ENCODE data around the gene ZNF385B. TPM values are rescaled to one million over a fixed set of nuclear protein-coding genes. Genes with fewer than 3 reads are reported as not detected.

The ZNF385B gene
- total RNA-seq, 1 donor from 2014 or later, result 0.83 TPM

DNA sequence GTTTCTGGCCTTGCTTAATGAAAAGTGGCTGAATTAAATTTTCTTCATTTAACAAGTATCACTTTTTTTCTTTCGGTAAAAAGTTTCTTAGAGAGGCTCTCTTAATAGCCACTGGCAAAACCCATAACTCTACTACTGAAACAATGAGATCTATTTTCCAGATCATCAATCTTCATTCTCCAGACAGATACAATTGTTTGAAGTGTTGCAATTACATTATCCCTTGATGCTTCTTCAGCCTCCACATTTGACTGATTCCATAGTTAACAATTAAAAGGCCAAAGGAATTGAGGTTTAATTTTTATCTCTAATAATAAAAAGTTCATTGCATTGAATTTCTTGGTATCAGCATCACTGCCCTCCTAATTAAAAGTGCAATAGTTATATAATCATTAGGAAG, 176.3 kb downstream of the ZNF385B start:
- no peak for DNase-seq (ENCODE audit: low spot score)

DNA sequence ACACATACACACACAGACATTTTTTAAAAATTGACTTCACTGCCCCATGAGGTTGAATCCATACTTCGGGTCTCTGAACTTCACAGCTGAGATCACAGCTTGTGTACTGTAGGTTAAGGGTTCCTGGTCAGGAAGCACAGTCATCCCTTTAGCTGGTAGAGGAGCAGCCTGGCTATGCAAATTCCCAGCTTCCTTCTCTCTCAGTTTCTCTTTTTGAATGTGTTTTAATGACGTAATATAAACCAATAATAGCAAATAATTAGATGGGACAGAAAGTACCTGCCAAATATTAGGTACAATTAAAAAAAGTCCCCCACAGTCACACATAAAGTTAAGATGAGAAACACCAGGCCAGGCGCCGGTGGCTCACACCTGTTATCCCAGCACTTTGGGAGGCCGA, 178.7 kb downstream of the ZNF385B start:
- no peak for DNase-seq (ENCODE audit: low spot score)

DNA sequence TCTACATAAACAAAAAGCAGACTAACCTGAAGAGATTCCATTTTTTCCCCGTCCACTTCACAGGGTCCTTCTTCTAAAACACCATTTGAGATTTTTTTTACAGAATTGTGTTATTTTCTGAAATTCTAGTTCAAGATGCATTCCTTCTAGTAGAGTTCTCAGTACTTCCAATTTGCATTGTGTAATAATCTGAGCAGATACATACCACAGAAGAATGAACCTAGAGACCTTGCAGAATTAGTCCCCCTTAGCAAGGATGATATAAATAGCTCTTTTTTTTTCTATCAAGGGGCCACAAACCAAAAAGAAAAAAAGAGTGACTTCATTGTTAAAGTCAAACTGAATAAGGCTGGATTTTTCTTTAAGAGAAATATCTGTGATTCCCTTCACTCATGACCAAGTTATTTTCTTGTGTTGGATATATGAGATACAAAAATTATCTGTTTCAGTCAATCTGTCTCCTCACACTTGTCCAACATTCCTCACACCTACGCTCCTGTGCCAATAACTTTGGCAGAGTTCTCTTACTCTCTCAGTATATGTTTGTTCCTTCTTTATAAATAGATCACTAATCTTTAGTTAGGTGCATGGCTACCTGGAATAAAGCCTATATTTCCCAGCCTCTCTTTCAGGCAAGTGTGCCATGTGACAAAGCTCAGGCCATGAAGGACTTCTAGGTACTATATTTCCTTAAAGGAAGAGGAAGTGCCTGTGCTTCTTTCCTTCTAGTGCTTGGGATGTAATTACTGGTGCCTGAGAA, 183.5 kb downstream of the ZNF385B start:
- DNase-seq (ENCODE audit: low spot score), result no peak

DNA sequence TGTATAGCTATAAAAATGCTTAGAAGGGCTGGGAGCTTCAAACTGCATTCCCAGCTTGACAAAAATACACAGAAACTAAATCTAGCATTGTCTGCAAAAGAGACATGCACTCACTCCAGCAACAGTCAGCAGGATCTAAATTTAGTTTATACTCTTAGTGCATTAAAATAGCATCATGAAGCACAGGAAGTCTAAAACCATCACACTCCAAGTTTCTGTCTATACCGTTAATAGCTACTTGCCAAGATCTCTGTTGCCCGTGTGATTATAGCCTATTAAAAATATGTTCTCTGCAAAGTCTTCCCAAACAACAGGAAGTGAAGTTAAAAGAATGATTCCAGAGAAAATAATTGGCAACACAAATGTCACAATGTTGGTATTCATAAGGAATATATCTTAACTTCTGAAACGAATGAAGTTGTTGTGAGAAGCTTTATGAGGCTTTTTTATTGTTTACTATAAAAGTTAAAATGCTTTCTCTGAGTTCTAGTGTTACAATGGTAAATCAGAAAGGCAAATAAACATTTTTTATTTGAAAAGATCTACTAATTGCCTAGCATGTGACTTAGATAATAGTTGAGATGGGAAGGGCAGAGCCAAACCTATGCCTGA, 184.2 kb downstream of the ZNF385B start:
- no peak for DNase-seq (ENCODE audit: low spot score)

DNA sequence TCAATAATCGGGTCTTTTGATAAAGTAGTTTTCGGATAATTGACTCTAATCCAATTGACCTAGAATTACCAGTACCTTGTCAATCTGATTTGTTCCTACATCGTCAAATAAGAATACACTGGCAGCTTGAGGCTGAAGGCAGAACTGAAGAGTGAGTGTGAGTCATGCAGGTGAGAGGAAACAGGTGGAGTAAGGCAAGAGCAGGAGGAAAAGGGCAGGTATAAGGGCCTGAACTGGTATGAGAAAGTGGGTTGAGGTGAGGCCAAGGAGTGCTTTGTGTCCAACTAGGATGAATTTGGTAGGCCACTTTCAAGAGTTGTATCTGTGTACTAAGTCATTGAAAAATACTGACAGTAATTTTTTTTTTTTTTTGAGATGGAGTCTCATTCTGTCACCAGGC, 186.0 kb downstream of the ZNF385B start:
- no peak for DNase-seq (ENCODE audit: low spot score)

DNA sequence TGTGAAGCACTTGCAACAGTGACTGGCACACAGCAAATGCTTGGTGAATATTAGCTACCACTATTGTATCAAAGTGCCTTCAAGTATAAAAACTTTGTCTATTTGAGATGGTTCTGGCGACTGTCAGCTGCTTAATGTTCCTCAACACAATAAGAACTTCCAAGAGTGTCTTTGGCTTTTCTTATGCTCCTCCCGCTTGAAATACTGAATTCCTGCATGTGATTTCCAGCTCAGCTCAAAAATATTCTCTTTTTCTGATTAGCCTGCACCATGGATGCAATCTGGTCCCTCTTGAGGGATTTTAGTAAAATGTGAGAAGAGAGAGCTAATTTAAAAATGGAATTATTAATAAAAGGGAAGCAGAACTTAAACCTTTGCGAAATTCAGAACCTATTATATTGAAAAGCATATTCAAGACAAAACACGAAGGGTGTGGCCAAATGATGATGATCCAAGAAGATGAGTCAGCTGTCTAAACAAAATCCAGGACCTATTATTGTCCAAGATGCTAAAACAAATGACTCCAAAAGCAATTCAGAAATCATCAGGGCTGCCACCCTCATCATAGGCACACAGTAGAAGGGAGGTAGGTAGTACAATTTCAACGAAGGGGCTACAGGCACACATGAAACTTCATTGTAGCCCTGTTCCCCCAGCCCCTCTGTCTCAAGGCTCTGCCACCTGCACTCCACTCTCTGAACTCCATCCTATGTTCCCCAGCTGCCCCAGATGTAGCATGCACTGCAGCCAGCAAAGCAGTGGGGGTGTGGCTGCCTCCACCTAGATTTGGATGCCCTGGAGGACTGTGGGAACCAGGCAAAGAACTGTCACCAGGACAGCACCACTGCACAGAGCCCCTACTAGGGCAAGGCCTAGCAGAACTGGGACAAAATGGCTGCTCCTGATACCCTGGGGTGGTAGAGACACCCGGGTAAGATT, 190.1 kb downstream of the ZNF385B start:
- no peak for DNase-seq (ENCODE audit: low spot score)

DNA sequence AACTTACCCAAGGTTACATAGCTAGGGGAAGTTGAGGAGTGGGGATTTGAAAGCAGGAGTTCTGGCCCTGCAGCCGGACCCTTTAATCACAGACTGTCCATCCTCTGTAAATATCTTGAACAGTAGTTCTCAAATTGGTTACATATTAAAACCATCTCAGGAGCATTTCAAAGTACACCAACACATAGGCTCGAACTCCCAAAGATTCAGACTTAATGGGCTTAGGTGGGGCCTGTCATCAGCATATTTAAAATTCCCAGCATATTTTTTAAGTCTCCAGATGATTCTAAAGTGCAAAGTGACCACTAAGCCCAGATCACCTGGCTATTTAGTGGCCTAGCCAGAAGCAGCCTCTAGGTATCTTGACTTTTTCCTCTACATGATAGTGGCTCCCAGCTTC, 192.2 kb downstream of the ZNF385B start:
- DNase-seq (ENCODE audit: low spot score), result no peak

DNA sequence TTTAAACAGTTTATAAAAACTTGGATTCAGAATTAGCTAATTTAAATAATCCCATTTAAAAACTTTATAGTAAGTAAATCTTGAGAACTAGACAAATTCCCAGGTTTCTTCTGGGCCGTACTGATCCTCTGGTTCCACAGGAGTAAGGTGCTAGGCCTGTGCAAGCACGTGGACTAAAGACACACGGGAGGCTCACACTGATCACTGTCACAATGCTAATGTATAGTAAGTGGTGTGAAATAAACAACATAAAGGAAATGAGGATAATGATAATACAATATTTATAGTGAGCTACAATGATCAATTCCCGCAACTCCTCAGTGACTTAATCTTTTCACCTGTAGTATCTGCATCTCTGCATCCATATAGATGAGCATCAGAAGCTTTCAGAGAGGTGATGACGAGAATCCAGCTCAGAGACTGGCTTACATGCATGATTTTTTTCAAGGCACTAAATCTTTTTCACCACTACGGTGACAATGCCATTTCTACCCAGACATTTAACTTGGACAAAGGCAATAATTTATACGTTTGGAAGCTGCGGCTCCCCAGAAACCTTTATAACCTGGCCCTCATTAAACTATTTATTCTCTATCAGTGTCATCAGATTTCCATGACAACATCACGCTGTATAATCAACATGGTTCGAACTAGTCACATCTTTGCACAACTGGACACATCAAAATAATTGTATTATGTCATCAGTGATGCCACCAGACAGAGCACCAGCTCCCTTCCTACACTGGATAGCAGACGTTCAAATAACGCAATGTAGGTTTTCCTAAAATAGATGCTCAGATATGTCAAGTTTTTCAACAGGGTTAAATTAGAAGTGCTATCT, 196.2 kb downstream of the ZNF385B start:
- DNase-seq (ENCODE audit: low spot score), result no peak

DNA sequence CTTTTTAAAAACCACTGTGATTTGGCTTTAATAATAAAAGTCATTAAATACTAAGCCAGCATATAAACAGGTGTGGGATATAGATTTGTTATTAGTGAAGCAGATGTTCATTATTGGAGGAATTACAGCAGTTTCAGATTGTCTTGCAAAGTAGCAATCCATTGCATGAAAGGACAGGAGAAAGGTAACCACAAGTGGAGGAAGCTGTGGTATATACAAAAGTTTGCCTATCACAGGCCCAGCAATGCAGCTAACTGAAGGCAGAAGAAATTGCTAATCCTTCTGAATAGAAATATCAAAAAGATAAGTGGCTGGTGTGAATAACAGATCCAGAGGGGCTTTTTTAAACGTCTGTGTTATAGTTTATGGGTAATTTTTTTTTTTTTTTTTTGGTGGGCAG, 199.4 kb downstream of the ZNF385B start:
- DNase-seq (ENCODE audit: low spot score), result no peak

DNA sequence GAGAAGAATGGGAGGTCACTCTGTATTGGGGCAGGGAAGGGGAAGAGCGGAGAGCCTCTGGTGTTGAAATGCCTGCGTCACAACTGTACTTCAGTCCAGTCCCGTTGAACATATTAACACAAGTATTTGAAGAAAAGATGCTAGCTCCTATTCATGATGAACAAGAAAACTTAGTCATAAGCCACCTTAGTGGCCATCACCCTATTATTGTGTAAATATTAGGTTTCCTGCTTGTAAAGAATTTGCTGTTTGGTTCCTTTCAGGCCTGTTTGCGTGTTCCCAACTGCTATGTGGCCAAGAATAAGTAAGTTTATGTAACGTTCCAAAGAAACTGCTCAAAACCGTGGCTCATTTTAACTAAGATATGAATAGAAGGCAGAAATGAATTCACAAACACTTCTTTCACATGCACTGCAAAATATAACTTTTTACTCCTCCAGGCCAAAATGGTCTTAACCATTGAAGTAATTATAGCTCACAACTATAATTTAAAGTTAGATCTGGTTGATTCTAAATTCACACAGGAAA, 204.3 kb downstream of the ZNF385B start:
- DNase-seq (ENCODE audit: low spot score), result no peak

DNA sequence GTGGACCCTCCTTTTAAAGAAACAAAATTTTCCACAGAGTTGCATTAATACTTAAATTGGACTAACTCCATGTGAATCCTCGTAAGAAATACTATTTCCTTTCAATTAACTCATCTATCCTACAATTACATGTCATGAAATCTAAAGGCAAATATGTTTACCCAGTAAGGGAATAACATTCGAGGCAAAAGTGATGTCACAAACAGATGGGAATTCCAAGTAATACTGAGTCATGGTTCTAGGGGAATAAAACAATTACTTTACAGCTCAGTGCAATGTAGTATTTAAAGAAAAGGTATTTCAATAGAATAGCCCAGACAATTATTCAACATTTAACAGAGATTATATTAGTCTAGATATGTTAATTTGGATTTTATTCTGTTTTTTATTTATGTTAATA, 205.8 kb downstream of the ZNF385B start:
- DNase-seq (ENCODE audit: low spot score), result no peak

DNA sequence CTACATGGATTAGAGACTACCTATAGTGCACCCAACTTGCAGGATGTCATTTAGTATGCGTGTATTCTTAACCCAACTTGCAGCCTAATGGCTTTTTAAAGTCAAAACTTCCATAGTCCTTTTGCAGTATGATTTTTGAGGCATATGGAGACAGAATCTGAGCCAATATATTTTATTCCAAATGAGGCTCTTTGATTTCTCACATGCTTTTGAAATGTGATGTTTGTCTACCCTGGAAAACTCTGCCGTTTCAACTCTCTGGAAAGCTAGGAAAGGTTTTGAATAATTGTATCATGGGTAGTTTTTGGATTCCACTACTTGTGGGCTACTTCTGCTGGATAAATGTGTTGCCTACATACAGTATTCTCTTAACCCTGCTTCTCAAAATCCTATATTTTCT, 206.6 kb downstream of the ZNF385B start:
- no peak for DNase-seq (ENCODE audit: low spot score)

DNA sequence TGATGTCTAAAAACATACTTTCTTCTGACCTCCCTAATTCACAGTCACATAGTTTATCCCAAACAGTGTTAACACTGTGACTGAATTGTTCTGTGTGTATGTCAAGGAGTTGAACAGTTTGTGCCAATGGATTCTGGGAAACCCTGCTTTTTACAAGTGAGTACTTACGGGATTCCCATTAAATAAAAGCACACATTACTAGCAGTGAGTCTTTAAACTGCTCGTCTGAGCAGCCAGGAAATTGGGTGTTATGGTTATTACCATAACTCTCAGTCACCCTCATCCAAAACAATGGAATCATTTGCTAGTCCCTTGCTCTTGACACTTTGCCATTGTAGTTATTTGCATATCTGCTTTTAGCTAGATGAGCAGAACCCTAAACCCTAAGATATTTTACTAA, 209.1 kb downstream of the ZNF385B start:
- DNase-seq (ENCODE audit: low spot score), result no peak

DNA sequence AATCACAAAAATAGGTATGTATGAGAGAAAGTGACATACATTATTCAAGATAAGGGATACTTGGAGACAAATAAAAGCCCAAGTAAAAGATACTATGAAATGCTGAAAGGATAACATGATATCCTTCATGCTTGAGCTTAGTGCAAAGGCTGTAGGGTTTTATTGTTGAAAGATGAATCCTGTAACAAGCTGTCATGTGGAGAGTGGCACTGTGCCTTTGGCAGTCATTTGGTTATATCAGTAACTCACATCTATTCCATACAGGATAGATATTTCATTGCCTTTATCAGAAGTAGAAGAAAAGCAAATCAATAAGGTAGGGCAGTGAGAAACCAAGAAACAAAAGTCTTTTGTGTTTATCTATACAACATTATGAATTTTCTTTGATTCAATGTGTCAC, 211.0 kb downstream of the ZNF385B start:
- DNase-seq (ENCODE audit: low spot score), result no peak

DNA sequence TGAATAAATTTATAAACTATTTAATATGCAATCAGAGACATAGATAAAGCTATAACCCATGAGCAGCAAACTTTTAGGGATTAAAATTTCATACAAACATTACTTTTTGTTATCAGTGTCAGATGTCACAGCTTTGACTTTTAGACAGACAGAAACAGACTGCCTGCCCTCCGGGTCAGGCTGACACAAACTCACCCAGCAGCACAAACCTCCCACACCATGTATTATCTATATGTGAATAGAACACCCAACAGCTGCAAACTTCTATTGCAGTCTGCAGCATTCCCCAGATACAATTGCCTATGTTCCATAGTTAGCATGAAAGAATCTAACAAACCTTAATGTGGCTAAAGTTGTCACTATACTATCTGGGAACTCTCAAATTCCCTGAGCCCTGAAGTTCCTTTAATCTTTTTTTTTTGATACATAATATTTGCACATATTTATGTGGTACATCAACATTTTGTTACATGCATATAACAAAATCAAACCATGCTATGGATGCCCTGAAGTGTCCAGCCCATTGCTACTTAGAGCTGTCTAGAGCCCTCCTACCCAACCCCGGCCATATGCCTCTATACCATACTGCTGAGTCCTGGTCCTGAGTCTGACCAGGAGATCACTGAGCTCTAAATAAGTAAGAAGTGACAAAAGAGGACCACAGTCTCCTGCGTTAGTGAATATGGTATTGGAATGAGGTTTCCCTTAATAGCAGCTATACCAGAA, 214.4 kb downstream of the ZNF385B start:
- DNase-seq (ENCODE audit: low spot score), result no peak

DNA sequence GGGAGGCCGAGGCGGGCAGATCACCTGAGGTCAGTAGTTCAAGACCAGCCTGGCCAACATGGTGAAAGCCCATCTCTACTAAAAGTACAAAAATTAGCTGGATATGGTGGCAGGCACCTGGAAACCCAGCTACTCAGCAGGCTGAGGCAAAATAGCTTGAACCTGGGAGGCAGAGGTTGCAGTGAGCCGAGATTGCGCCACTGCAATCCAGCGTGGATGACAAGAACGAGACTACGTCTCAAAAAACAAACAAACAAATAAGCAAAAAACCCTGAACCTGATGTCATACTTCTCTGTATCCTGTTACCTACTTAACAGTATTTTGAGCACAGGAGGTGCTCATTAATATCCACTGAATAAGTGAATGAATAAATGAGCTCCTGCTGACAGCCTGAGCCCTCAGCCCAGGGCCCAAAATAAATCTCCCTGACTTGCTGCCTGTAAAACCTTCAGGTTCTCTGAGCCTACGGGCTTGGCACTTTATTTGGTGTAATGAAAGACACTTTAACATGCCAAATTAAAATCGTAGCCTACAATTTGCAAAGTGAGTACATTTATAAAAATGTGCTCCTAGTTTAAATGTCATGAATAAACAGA, 215.1 kb downstream of the ZNF385B start:
- DNase-seq (ENCODE audit: low spot score), result no peak

DNA sequence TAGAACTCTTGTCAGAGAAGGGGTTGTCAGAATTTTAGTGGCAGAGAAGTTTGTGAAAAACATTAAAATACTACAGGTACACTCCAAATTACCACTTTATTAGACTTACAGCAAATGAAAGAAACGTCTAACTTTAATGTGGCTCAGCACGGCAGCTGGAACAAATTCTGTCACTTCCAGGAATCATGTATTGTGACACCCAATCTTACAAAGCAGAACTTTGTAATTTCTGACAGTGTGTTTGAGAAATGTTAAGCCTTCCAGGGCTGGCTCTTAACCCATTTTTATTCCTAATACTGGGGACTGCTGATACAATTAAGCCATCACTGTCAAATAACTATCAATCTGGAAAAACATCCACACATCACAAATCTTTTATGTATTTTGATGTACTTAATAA, 216.4 kb downstream of the ZNF385B start:
- DNase-seq (ENCODE audit: low spot score), result no peak

DNA sequence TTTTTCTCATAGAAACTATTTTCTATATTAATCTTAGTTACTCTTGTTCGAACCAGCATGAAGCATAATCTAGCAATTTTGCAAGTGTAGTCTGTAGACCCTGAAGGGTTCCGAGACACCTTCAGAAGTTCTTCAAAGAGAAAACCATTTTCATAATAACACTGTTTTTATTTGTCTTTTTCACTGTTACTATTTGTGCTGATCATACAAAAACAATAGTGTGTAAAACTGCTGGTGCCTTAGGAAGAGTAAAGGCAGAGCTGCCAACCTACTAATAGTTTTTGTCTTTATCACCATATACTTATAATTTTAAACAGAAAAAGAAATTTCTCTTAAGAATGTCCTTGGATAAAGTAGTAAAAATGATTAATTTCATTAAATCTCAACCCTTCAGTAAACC, 218.9 kb downstream of the ZNF385B start:
- no peak for DNase-seq (ENCODE audit: low spot score)

DNA sequence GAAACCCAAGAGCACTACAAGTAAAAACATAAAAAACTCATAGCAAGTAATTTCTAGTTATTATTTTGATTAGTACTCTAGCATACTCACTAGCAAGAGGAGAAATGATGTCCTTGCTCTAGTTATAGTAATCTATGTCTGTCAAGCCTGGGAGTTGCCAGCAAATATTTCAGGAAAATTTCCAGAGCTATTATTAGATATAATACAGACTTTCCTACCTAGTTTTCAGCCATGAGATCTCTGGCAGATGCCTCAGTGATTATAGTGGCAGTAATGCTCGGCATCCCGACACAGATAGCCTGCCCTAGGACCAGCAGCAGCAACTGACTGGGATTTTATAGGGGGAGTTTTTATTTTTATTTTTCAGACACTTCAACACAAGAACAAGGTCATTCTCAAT, 224.4 kb downstream of the ZNF385B start:
- no peak for DNase-seq (ENCODE audit: low spot score)

Measured in ureter (tissue), 1 donor.